ENCODE measurements around the gene PLEKHG1. TPM values are rescaled to one million over a fixed set of nuclear protein-coding genes. Genes with fewer than 3 reads are reported as not detected.

The PLEKHG1 gene
- polyA plus RNA-seq, 2 of the 4 experiments (the other 2 are of a cell fraction) = 0.17 to 0.93 TPM

GRCh38 chr6:150631984-150632642 is 32.4 kb downstream of the PLEKHG1 start:
- no peak for DNase-seq (ENCODE audit: low read depth in 1 of 2, low spot score in 1 of 2)
- CTCF ChIA-PET = no interaction called here
- POLR2A ChIA-PET = no interaction called here
- H3K4me1 ChIP-seq = no peaks in the 10 kb centered on the region
- no peaks in the 10 kb centered on the region for H3K9me3 ChIP-seq
- WGBS (ENCODE audit: missing lambda C conversion rate) = 56% methylated on average over 9 of the region's 9 CpGs
- no peak for FAIRE-seq
- ATAC-seq = no peak
- no peak overlapping the region for H3K4me2 ChIP-seq
- TF ChIP-seq MAFK (IDR thresholded peaks at IDR 0.05; ENCODE audit: partially characterized antibody) (no peak), EHF (CRISPR knock-in tag; IDR thresholded peaks at IDR 0.05) (no peak), ZC3H11A (IDR thresholded peaks at IDR 0.05) (no peak), RCOR1 (IDR thresholded peaks at IDR 0.05; ENCODE audit: low read depth, low read length) (no peak), RARB (CRISPR knock-in tag; IDR thresholded peaks at IDR 0.05) (no peak), ZNF302 (CRISPR knock-in tag; IDR thresholded peaks at IDR 0.05) (no peak), RAD21 (conservative IDR thresholded peaks at IDR 0.05 in 1 of 2, IDR thresholded peaks at IDR 0.05 in 1 of 2) (no peak), EP300 (IDR thresholded peaks at IDR 0.05) (no peak)
- no peak overlapping the region for H3K27ac ChIP-seq
- no peak overlapping the region for H3K4me3 ChIP-seq

- no peaks in the 10 kb centered on the region for H3K9me3 ChIP-seq
- POLR2A ChIA-PET = no interaction called here
- no peak for DNase-seq (ENCODE audit: low read depth in 1 of 2, low spot score in 1 of 2)
- no peak overlapping the region for H3K4me2 ChIP-seq
- no peak for ATAC-seq
- H3K4me3 ChIP-seq = no peak overlapping the region
- H3K27ac ChIP-seq = no peak overlapping the region
- no peak for TF ChIP-seq ATOH8 (CRISPR knock-in tag; IDR thresholded peaks at IDR 0.05; ENCODE audit: low read depth)
- no peak for TF ChIP-seq CBX2 (IDR thresholded peaks at IDR 0.05; ENCODE audit: borderline replicate concordance, low read depth)
- TF ChIP-seq HDAC2 (IDR thresholded peaks at IDR 0.05) = no peak
- no peak for TF ChIP-seq POLR2AphosphoS2 (conservative IDR thresholded peaks at IDR 0.05; ENCODE audit: low read length)
- no peak for TF ChIP-seq ZC3H11A (IDR thresholded peaks at IDR 0.05)
- no peak for TF ChIP-seq NR3C1 (IDR thresholded peaks at IDR 0.05)
- no peak for TF ChIP-seq TP53 (CRISPR knock-in tag; IDR thresholded peaks at IDR 0.05)
- TF ChIP-seq SMC3 (IDR thresholded peaks at IDR 0.05) = no peak
- no peak for TF ChIP-seq HOXA7 (CRISPR knock-in tag; IDR thresholded peaks at IDR 0.05)
- no peak for TF ChIP-seq CHD2 (IDR thresholded peaks at IDR 0.05; ENCODE audit: low read length, partially characterized antibody)
- TF ChIP-seq RCOR1 (IDR thresholded peaks at IDR 0.05; ENCODE audit: low read depth, low read length) = no peak
- no peak for TF ChIP-seq RARB (CRISPR knock-in tag; IDR thresholded peaks at IDR 0.05)
- no peak for TF ChIP-seq MAZ (IDR thresholded peaks at IDR 0.05; ENCODE audit: borderline replicate concordance, low read depth, low read length)
- FAIRE-seq = no peak
- H3K4me1 ChIP-seq = no peaks in the 10 kb centered on the region
- CTCF ChIA-PET = no interaction called here
- 80% methylated on average over 13 of the region's 13 CpGs for WGBS (ENCODE audit: missing lambda C conversion rate)
These were observed 33.2 kb downstream of the PLEKHG1 start for GRCh38 chr6:150632785-150633485.

GRCh38 chr6:150633486-150633834 is 33.8 kb downstream of the PLEKHG1 start:
- no peak overlapping the region for H3K27ac ChIP-seq
- ATAC-seq (no peak), DNase-seq (ENCODE audit: low read depth in 1 of 2, low spot score in 1 of 2) (no peak), FAIRE-seq (no peak)
- WGBS (ENCODE audit: missing lambda C conversion rate) = 74% methylated on average over 4 of the region's 4 CpGs
- no peaks in the 10 kb centered on the region for H3K4me1 ChIP-seq
- ChIA-PET POLR2A (no interaction called here), CTCF (no interaction called here)
- no peak overlapping the region for H3K4me3 ChIP-seq
- TF ChIP-seq PBX3 (IDR thresholded peaks at IDR 0.05) (no peak), HMGXB4 (CRISPR knock-in tag; IDR thresholded peaks at IDR 0.05; ENCODE audit: borderline replicate concordance) (no peak), ZNF302 (CRISPR knock-in tag; IDR thresholded peaks at IDR 0.05) (no peak), CEBPB (IDR thresholded peaks at IDR 0.05) (no peak), EHMT2 (IDR thresholded peaks at IDR 0.05; ENCODE audit: low read depth) (no peak), ZSCAN20 (CRISPR knock-in tag; IDR thresholded peaks at IDR 0.05) (no peak), FOSL2 (IDR thresholded peaks at IDR 0.05) (no peak), FOSL2 (CRISPR knock-in tag; IDR thresholded peaks at IDR 0.05) (no peak), USF2 (IDR thresholded peaks at IDR 0.05) (no peak), JUN (IDR thresholded peaks at IDR 0.05) (no peak)
- no peak overlapping the region for H3K4me2 ChIP-seq
- H3K9me3 ChIP-seq = no peaks in the 10 kb centered on the region
